Measurements from ENCODE around the gene SLAIN1. TPM values are rescaled to one million over a fixed set of nuclear protein-coding genes. Genes with fewer than 3 reads are reported as not detected.

SLAIN1 gene
- total and polyA plus RNA-seq, 2 of the 8 experiments (the other 6 are each of a cell fraction or from before 2014, with no cell fraction given): 35.0 to 37.7 TPM

DNA sequence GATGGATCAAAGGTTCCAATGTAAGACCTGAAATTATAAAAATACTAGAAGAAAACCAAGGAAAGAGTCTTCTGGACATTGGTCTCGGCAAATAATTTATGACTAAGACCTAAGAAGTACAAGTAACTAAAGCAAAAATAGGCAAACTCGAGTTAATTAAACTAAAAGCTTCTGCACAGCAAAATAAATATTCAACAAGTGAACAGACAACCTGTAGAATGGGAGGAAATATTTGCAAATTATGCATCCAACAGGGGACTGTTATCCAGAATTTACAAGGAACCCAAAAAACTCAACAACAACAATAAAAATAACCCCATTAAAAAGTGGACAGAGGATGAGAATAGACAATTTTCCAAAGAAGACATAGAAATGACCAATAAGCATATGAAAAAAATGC is 9.7 kb upstream of the SLAIN1 start:
- Histone ChIP-seq H2BK120ac (replicated peaks; ENCODE audit: low read depth, low read length) (no peak overlapping the region), H3K14ac (ENCODE audit: insufficient read length) (no peak overlapping the region), H3K4ac (replicated peaks; ENCODE audit: insufficient read length, low read depth, low read length) (no peak overlapping the region), H3K56ac (replicated peaks; ENCODE audit: insufficient read length, low read depth, low read length) (no peak overlapping the region), H3K27me3 (replicated peaks in 1 of 4; ENCODE audit: control insufficient read depth in 3 of 4, extremely low read depth in 1 of 4, insufficient read depth in 3 of 4, low read length in 3 of 4) (no peaks in the 10 kb centered on the region), H3K9ac (replicated peaks in 1 of 4; ENCODE audit: extremely low read depth in 1 of 4, low read depth in 3 of 4, low read length in 3 of 4) (no peak overlapping the region), H4K20me1 (replicated peaks in 1 of 2; ENCODE audit: control insufficient read depth in 1 of 2, insufficient read depth in 2 of 2, low read length in 2 of 2) (no peaks in the 10 kb centered on the region), H2BK15ac (ENCODE audit: low read length) (no peak overlapping the region), H2BK12ac (ENCODE audit: low read depth, low read length) (no peak overlapping the region), H3K79me2 (ENCODE audit: control insufficient read depth in 1 of 2, insufficient read depth in 2 of 2, low read length in 2 of 2) (no peaks in the 10 kb centered on the region), H3K79me1 (ENCODE audit: low read depth, low read length) (no peaks in the 10 kb centered on the region), H2AFZ (ENCODE audit: low read length) (no peak overlapping the region), H2BK5ac (ENCODE audit: low read depth, low read length) (no peak overlapping the region), H2AK5ac (ENCODE audit: low read depth, low read length) (no peak overlapping the region), H3K23me2 (ENCODE audit: low read depth, low read length) (no peaks in the 10 kb centered on the region), H3K23ac (ENCODE audit: insufficient read length) (no peak overlapping the region), H3K27ac (ENCODE audit: low read depth, low read length) (no peak overlapping the region), H3K4me2 (ENCODE audit: insufficient read depth in 1 of 2, low read depth in 2 of 2, low read length in 2 of 2) (no peak overlapping the region), H4K91ac (replicated peaks; ENCODE audit: insufficient read length, low read length) (no peak overlapping the region), H2BK20ac (ENCODE audit: low read length) (no peak overlapping the region), H3K4me3 (ENCODE audit: extremely low read depth in 1 of 4, insufficient read depth in 2 of 4, low read depth in 3 of 4, low read length in 4 of 4) (no peak overlapping the region), H3K4me1 (replicated peaks in 1 of 4; ENCODE audit: control insufficient read depth in 3 of 4, insufficient read depth in 4 of 4, low read length in 3 of 4) (no peaks in the 10 kb centered on the region), H4K8ac (ENCODE audit: extremely low read depth, insufficient read depth, low read length) (no peak overlapping the region), H3K36me3 (ENCODE audit: control insufficient read depth in 2 of 4, insufficient read depth in 4 of 4, low read length in 3 of 4) (no peaks in the 10 kb centered on the region), H3K9me3 (ENCODE audit: insufficient read depth in 2 of 2, low read depth in 1 of 2, low read length in 1 of 2) (no peaks in the 10 kb centered on the region), H4K5ac (ENCODE audit: insufficient read length, low read depth, low read length) (no peak overlapping the region), H3K18ac (ENCODE audit: extremely low read depth, low read length) (no peak overlapping the region)
- FAIRE-seq: no peak
- CTCF ChIA-PET (ENCODE audit: partially characterized antibody): no interaction called here
- no peak for TF ChIP-seq PHF8 (conservative IDR thresholded peaks at IDR 0.05; ENCODE audit: low read depth, low read length)
- TF ChIP-seq MAFK (IDR thresholded peaks at IDR 0.05; ENCODE audit: low read depth, low read length): no peak
- no peak for TF ChIP-seq BRCA1 (IDR thresholded peaks at IDR 0.05; ENCODE audit: low read depth, low read length)
- no peak for TF ChIP-seq EGR1 (IDR thresholded peaks at IDR 0.05; ENCODE audit: borderline replicate concordance, low read depth, low read length)
- TF ChIP-seq NRF1 (IDR thresholded peaks at IDR 0.05; ENCODE audit: low read depth, low read length): no peak
- no peak for TF ChIP-seq SP1 (IDR thresholded peaks at IDR 0.05; ENCODE audit: low read depth, low read length)
- TF ChIP-seq, protein P1, sequence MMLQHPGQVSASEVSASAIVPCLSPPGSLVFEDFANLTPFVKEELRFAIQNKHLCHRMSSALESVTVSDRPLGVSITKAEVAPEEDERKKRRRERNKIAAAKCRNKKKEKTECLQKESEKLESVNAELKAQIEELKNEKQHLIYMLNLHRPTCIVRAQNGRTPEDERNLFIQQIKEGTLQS (IDR thresholded peaks at IDR 0.05; ENCODE audit: insufficient read depth, low read depth, low read length): no peak
- no peak for TF ChIP-seq RNF2 (IDR thresholded peaks at IDR 0.05; ENCODE audit: borderline replicate concordance, low read depth, low read length, missing control alignments, poor library complexity, severe bottlenecking)
- no peak for TF ChIP-seq SP4 (IDR thresholded peaks at IDR 0.05; ENCODE audit: low read length)
- TF ChIP-seq FOSL1 (IDR thresholded peaks at IDR 0.05; ENCODE audit: insufficient read depth, low read depth, low read length): no peak
- no peak for TF ChIP-seq TCF12 (IDR thresholded peaks at IDR 0.05; ENCODE audit: low read depth, low read length)
- TF ChIP-seq RXRA (IDR thresholded peaks at IDR 0.05; ENCODE audit: insufficient read depth, low read depth, low read length): no peak
- TF ChIP-seq CHD1 (IDR thresholded peaks at IDR 0.05; ENCODE audit: low read depth, low read length): no peak
- TF ChIP-seq, protein P2, sequence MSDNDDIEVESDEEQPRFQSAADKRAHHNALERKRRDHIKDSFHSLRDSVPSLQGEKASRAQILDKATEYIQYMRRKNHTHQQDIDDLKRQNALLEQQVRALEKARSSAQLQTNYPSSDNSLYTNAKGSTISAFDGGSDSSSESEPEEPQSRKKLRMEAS (IDR thresholded peaks at IDR 0.05): no peak
- TF ChIP-seq ZNF274 (IDR thresholded peaks at IDR 0.05; ENCODE audit: borderline replicate concordance, extremely low read depth, low read length): no peak
- WGBS, 2 experiments (ENCODE audit: extremely low coverage in 1 of 2, insufficient coverage in 1 of 2, insufficient read length in 1 of 2, insufficient replicate concordance in 2 of 2, low coverage in 1 of 2, low lambda C conversion rate in 2 of 2, missing lambda C conversion rate in 1 of 2): 88% methylated on average over 2 of the region's 2 CpGs; no CpG with 5 or more reads in 1 of the 2 experiments
- POLR2A ChIA-PET (ENCODE audit: partially characterized antibody): no interaction called here
- no peak for DNase-seq (ENCODE audit: low read depth in 1 of 2, low spot score in 2 of 2)

Data from H1 (cell line).